ENCODE measurements around the gene SYNGR4. TPM values are rescaled to one million over a fixed set of nuclear protein-coding genes. Genes with fewer than 3 reads are reported as not detected.

SYNGR4 gene
- total and polyA plus RNA-seq, 4 donors = 0.35 to 0.76 TPM; not detected in 2

GRCh38 chr19:48421548-48421947 is 57.4 kb downstream of the SYNGR4 start:
- H3K27me3 ChIP-seq (ENCODE audit: control insufficient read depth, insufficient read depth, low read length) = no peaks in the 10 kb centered on the region
- no peaks in the 10 kb centered on the region for H3K4me1 ChIP-seq (ENCODE audit: control insufficient read depth, insufficient read depth, low read length)
- peaks cover 42% of the 10 kb centered on the region for H3K36me3 ChIP-seq (ENCODE audit: control insufficient read depth, insufficient read depth, low read length)
- no peak overlapping the region for H3K4me3 ChIP-seq (ENCODE audit: low read depth, low read length)
- H3K9me3 ChIP-seq (ENCODE audit: control insufficient read depth, insufficient read depth, low read length) = no peaks in the 10 kb centered on the region
- no peak overlapping the region for H3K27ac ChIP-seq (ENCODE audit: low read depth, low read length)
- no peak for DNase-seq (ENCODE audit: low read depth in 4 of 6, low spot score in 6 of 6)
- WGBS (ENCODE audit: insufficient coverage) = 71% methylated on average over 14 of the region's 16 CpGs

GRCh38 chr19:48424694-48425219 is 60.6 kb downstream of the SYNGR4 start:
- Histone ChIP-seq H3K4me3 (ENCODE audit: low read depth, low read length) (no peak overlapping the region), H3K36me3 (ENCODE audit: control insufficient read depth, insufficient read depth, low read length) (peaks cover 40% of the 10 kb centered on the region)
- no peak for DNase-seq (ENCODE audit: low read depth in 4 of 6, low spot score in 6 of 6)

More at GRCh38 chr19:48424694-48425219, 60.6 kb downstream of the SYNGR4 start:
- H3K27ac ChIP-seq (ENCODE audit: low read depth, low read length) = peak overlapping the region; percentile 25
- no peaks in the 10 kb centered on the region for H3K4me1 ChIP-seq (ENCODE audit: control insufficient read depth, insufficient read depth, low read length)
- 54% methylated on average over 8 of the region's 8 CpGs for WGBS (ENCODE audit: insufficient coverage)
- no peaks in the 10 kb centered on the region for H3K9me3 ChIP-seq (ENCODE audit: control insufficient read depth, insufficient read depth, low read length)
- no peaks in the 10 kb centered on the region for H3K27me3 ChIP-seq (ENCODE audit: control insufficient read depth, insufficient read depth, low read length)

Other genes with a start within 250 kb of the SYNGR4 start
- 10 to 100 TPM; 21.7 to 37.3 TPM for gene LIG1, start 194.0 kb upstream of the SYNGR4 start, total RNA-seq
- 10 to 100 TPM; 65.1 to 75.7 TPM for gene LIG1, start 194.0 kb upstream of the SYNGR4 start, polyA plus RNA-seq (ENCODE audit: insufficient read length in 2 of 2)
- 1 to 10 TPM; 1.8 to 2.0 TPM for gene ZSWIM9, start 193.7 kb upstream of the SYNGR4 start, total RNA-seq
- 10 to 100 TPM; 10.3 to 13.2 TPM for gene ZSWIM9, start 193.7 kb upstream of the SYNGR4 start, polyA plus RNA-seq (ENCODE audit: insufficient read length in 2 of 2)
- 10 to 100 TPM; 35.8 to 48.4 TPM for gene CARD8, start 108.5 kb upstream of the SYNGR4 start, total RNA-seq
- 10 to 100 TPM; 42.7 to 45.7 TPM for gene CARD8, start 108.5 kb upstream of the SYNGR4 start, polyA plus RNA-seq (ENCODE audit: insufficient read length in 2 of 2)
- 10 to 100 TPM in 1 of 2 donors, 1 to 10 TPM in 1; 7.2 to 13.6 TPM for gene ZNF114, start 94.3 kb upstream of the SYNGR4 start, total RNA-seq
- 1 to 10 TPM; 6.2 to 6.3 TPM for gene ZNF114, start 94.3 kb upstream of the SYNGR4 start, polyA plus RNA-seq (ENCODE audit: insufficient read length in 2 of 2)
- gene EMP3, start 38.8 kb upstream of the SYNGR4 start, total RNA-seq = 10 to 100 TPM; 31.6 to 77.1 TPM
- 10 to 100 TPM; 29.7 to 64.9 TPM for gene EMP3, start 38.8 kb upstream of the SYNGR4 start, polyA plus RNA-seq (ENCODE audit: insufficient read length in 2 of 2)
- 1 to 10 TPM; 3.5 to 6.7 TPM for gene TMEM143, start 427 bp upstream of the SYNGR4 start, total RNA-seq
- 10 to 100 TPM; 10.0 to 14.7 TPM for gene TMEM143, start 427 bp upstream of the SYNGR4 start, polyA plus RNA-seq (ENCODE audit: insufficient read length in 2 of 2)
- 10 to 100 TPM; 44.6 to 86.8 TPM for gene KDELR1, start 27.2 kb downstream of the SYNGR4 start, total RNA-seq
- gene KDELR1, start 27.2 kb downstream of the SYNGR4 start, polyA plus RNA-seq (ENCODE audit: insufficient read length in 2 of 2) = 100 to 1,000 TPM; 125 to 141 TPM
- 1 to 10 TPM; 2.6 to 6.3 TPM for gene GRIN2D, start 29.3 kb downstream of the SYNGR4 start, total RNA-seq
- 10 to 100 TPM; 30.9 to 32.0 TPM for gene GRIN2D, start 29.3 kb downstream of the SYNGR4 start, polyA plus RNA-seq (ENCODE audit: insufficient read length in 2 of 2)
- gene GRWD1, start 81.6 kb downstream of the SYNGR4 start, total RNA-seq = 10 to 100 TPM; 10.5 to 23.4 TPM
- 10 to 100 TPM; 22.0 to 29.9 TPM for gene GRWD1, start 81.6 kb downstream of the SYNGR4 start, polyA plus RNA-seq (ENCODE audit: insufficient read length in 2 of 2)
- gene KCNJ14, start 91.2 kb downstream of the SYNGR4 start, total RNA-seq = 1 to 10 TPM in 1 of 2 donors, under 1 TPM in 1; 0.61 to 1.4 TPM
- gene KCNJ14, start 91.2 kb downstream of the SYNGR4 start, polyA plus RNA-seq (ENCODE audit: insufficient read length in 2 of 2) = 1 to 10 TPM; 1.2 to 2.1 TPM
- 10 to 100 TPM; 29.9 to 49.8 TPM for gene CYTH2, start 105.0 kb downstream of the SYNGR4 start, total RNA-seq
- 100 to 1,000 TPM in 1 of 2 donors, 10 to 100 TPM in 1; 98.0 to 109 TPM for gene CYTH2, start 105.0 kb downstream of the SYNGR4 start, polyA plus RNA-seq (ENCODE audit: insufficient read length in 2 of 2)
- gene LMTK3, start 147.5 kb downstream of the SYNGR4 start, total RNA-seq = 10 to 100 TPM in 1 of 2 donors, 1 to 10 TPM in 1; 8.8 to 10.8 TPM
- gene LMTK3, start 147.5 kb downstream of the SYNGR4 start, polyA plus RNA-seq (ENCODE audit: insufficient read length in 2 of 2) = 10 to 100 TPM; 65.8 to 76.5 TPM
- under 1 TPM in 1 of 2 donors, not detected in 1; 0.39 TPM for gene SULT2B1, start 187.8 kb downstream of the SYNGR4 start, total RNA-seq
- under 1 TPM; 0.48 to 0.90 TPM for gene SULT2B1, start 187.8 kb downstream of the SYNGR4 start, polyA plus RNA-seq (ENCODE audit: insufficient read length in 2 of 2)
- not detected for gene SPACA4, start 242.4 kb downstream of the SYNGR4 start, total RNA-seq
- under 1 TPM in 1 of 2 donors, not detected in 1; 0.54 TPM for gene SPACA4, start 242.4 kb downstream of the SYNGR4 start, polyA plus RNA-seq (ENCODE audit: insufficient read length in 2 of 2)

Measured in spinal cord (tissue), 10 donors.